Upper lobe of left lung (tissue), 6 donors: Measurements from ENCODE around the gene AGBL1. TPM values are rescaled to one million over a fixed set of nuclear protein-coding genes. Genes with fewer than 3 reads are reported as not detected.

Experiments used
- ATAC-seq, 2 donors: fragments of 200-7000 bp; cut with Tn5 transposase; one replicate each; pipeline ENCODE4 v1.9.1; 2022; ENCODE audit warnings: mild to moderate bottlenecking in 2 of 2, moderate library complexity in 2 of 2; ENCODE audit not compliant: low FRiP score in 2 of 2
- DNase-seq, 2 donors: peaks; one replicate each; pipeline ENCODE4 v3.0.0-alpha.2; 2019 to 2020
- H3K27ac ChIP-seq, 4 donors: fragments of 200-600 bp; sonication (generic); one replicate each; pipeline ENCODE4 v1.5.1; 2016 to 2019
- H3K27me3 ChIP-seq, 4 donors: fragments of 200-600 bp; sonication (generic); one replicate each; pipeline ENCODE4 v1.5.1; 2017 to 2019
- H3K36me3 ChIP-seq, 4 donors: fragments of 200-600 bp; sonication (generic); one replicate each; pipeline ENCODE4 v1.5.1; 2016 to 2019
- H3K4me1 ChIP-seq, 4 donors: fragments of 200-600 bp; sonication (generic); one replicate each; pipeline ENCODE4 v1.5.1; 2018 to 2019
- H3K4me3 ChIP-seq, 4 donors: fragments of 200-600 bp; sonication (generic); one replicate each; pipeline ENCODE4 v1.5.1; 2017 to 2019; ENCODE audit warnings: mild to moderate bottlenecking in 2 of 4, moderate library complexity in 1 of 4
- H3K9me3 ChIP-seq, 4 donors: fragments of 200-600 bp; sonication (generic); one replicate each; pipeline ENCODE4 v1.5.1; 2018 to 2019
- EP300 ChIP-seq, 4 donors: sonication (generic); formaldehyde crosslinking; IDR thresholded peaks; one replicate each; pipeline ENCODE4 v1.5.1; 2017; ENCODE audit warnings: antibody characterized with exemption in 4 of 4, control low read depth in 2 of 4
- POLR2A ChIP-seq, 4 donors: fragments of 450-650 bp; IDR thresholded peaks; one replicate each; pipeline ENCODE4 v1.5.1; 2016 to 2017; ENCODE audit warnings: antibody characterized with exemption in 4 of 4, mild to moderate bottlenecking in 2 of 4
- POLR2AphosphoS5 ChIP-seq, 2 donors: sonication (generic); formaldehyde crosslinking; IDR thresholded peaks; one replicate each; pipeline ENCODE4 v1.5.1; 2017; ENCODE audit warnings: antibody characterized with exemption in 2 of 2
- WGBS, 2 donors: methylation state at CpG; one replicate each; pipeline ENCODE4 v1.1.5; 2017 to 2018; 5-methylcytosine and 5-hydroxymethylcytosine counted together
- total RNA-seq, 6 donors: library from RNA; depleted of rRNA in 4 of 6; stranded (reverse); fragments of >200 nt in 4 of 6; gene quantifications; one replicate each; pipeline versions ENCODE4 v1.1.0 to v1.2.1, GENCODE V29; 2016 to 2021
- TF ChIP-seq, protein P1 (sequence below), 6 experiments: fragments of 450-650 bp in 4 of 6; fragments of 200-600 bp in 2 of 6; sonication (generic) in 2 of 6; IDR thresholded peaks; one replicate each; pipeline ENCODE4 v1.5.1; 2016 to 2019; ENCODE audit warnings: antibody characterized with exemption in 6 of 6
- donor health status: DM: no; HTN: no; CAD: no; lungs with moderate emphysema.
- donor health status: DM: no; HTN: yes; CAD: no; lungs with severe emphysema.

Gene AGBL1
- total RNA-seq, 6 donors from 2014 or later, result 3.1 to 23.0 (median 14.5) TPM

DNA sequence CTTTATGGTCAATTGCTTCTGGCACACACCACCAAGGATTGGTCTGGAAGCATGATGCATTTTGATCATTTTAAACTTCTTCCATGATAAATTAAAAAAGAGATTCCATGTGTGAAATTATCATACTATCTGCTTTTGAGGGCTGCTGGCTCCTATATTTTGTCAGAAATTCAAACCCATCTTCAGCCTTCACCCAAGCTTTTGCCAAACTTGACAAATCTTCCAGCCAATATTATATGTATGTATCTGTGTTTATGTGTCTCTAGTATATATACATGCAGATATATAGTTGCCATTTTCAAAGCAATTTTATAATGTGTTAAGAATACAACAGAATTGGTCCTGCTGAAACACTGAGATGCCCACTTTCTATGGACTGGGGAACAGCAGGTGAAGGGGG, 275.7 kb downstream of the AGBL1 start:
- no peaks in the 10 kb centered on the region for H3K36me3 ChIP-seq
- H3K9me3 ChIP-seq, result no peaks in the 10 kb centered on the region
- H3K4me1 ChIP-seq, result no peaks in the 10 kb centered on the region
- no peak for DNase-seq
- ATAC-seq, result no peak
- no peak overlapping the region for H3K27ac ChIP-seq
- no peak for TF ChIP-seq POLR2A (IDR thresholded peaks at IDR 0.05)
- TF ChIP-seq POLR2AphosphoS5 (IDR thresholded peaks at IDR 0.05), result no peak
- TF ChIP-seq EP300 (IDR thresholded peaks at IDR 0.05), result no peak
- TF ChIP-seq, protein P1, sequence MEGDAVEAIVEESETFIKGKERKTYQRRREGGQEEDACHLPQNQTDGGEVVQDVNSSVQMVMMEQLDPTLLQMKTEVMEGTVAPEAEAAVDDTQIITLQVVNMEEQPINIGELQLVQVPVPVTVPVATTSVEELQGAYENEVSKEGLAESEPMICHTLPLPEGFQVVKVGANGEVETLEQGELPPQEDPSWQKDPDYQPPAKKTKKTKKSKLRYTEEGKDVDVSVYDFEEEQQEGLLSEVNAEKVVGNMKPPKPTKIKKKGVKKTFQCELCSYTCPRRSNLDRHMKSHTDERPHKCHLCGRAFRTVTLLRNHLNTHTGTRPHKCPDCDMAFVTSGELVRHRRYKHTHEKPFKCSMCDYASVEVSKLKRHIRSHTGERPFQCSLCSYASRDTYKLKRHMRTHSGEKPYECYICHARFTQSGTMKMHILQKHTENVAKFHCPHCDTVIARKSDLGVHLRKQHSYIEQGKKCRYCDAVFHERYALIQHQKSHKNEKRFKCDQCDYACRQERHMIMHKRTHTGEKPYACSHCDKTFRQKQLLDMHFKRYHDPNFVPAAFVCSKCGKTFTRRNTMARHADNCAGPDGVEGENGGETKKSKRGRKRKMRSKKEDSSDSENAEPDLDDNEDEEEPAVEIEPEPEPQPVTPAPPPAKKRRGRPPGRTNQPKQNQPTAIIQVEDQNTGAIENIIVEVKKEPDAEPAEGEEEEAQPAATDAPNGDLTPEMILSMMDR (IDR thresholded peaks at IDR 0.05), result no peak
- no peaks in the 10 kb centered on the region for H3K27me3 ChIP-seq
- no peak overlapping the region for H3K4me3 ChIP-seq

DNA sequence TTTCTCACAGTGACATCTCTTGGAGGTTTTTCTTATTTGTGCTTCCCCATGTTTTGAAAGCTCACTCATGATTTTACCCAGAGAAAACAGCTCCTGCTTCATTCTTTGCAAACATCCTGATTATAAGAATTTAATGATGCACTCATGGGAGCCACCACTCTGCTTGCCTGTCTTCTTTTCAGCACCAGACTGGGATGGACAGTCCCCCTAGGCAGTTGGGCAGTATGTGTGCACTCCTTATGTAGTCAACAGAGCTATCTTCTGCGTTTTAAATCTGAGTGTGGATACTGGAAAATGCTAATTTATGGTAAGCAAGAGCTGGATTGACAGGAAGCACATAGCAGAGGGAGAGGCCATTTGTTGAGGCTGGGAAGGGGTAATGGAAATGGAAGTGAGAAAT, 276.1 kb downstream of the AGBL1 start:
- Histone ChIP-seq H3K27ac (no peak overlapping the region), H3K4me1 (no peaks in the 10 kb centered on the region), H3K27me3 (no peaks in the 10 kb centered on the region), H3K4me3 (no peak overlapping the region), H3K36me3 (no peaks in the 10 kb centered on the region), H3K9me3 (no peaks in the 10 kb centered on the region)
- WGBS, 2 donors, result 36 to 55% methylated on average over 1 of the region's 1 CpG
- ATAC-seq (no peak), DNase-seq (no peak)
- TF ChIP-seq POLR2A (IDR thresholded peaks at IDR 0.05) (no peak), POLR2AphosphoS5 (IDR thresholded peaks at IDR 0.05) (no peak), EP300 (IDR thresholded peaks at IDR 0.05) (no peak)
- TF ChIP-seq, protein P1 (IDR thresholded peaks at IDR 0.05), result no peak

DNA sequence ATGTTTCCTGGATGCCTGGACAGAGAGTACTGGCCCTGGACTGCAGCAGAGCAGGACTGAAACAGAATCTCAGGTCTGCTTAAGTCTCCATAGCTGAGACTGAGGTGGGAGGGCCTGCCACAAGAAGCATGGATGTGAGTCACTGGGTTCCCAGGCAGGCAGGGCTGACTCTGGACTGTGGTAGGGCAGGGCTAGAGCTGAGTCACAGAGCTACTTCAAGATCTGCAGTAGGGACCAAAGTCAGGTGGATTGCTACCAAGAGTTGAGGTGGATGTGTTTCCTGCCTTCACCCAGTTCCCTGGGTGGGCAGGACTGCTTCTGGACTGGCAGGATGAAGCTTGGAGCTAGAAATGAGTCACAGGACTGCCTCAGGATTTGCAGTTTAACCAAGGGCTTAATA, 282.9 kb downstream of the AGBL1 start:
- DNase-seq, result no peak
- Histone ChIP-seq H3K4me1 (no peaks in the 10 kb centered on the region), H3K27me3 (no peaks in the 10 kb centered on the region), H3K36me3 (no peaks in the 10 kb centered on the region), H3K9me3 (no peaks in the 10 kb centered on the region), H3K4me3 (no peak overlapping the region), H3K27ac (no peak overlapping the region)
- no peak for ATAC-seq
- TF ChIP-seq POLR2A (IDR thresholded peaks at IDR 0.05) (no peak), POLR2AphosphoS5 (IDR thresholded peaks at IDR 0.05) (no peak), EP300 (IDR thresholded peaks at IDR 0.05) (no peak)
- TF ChIP-seq, protein P1 (IDR thresholded peaks at IDR 0.05), result no peak

DNA sequence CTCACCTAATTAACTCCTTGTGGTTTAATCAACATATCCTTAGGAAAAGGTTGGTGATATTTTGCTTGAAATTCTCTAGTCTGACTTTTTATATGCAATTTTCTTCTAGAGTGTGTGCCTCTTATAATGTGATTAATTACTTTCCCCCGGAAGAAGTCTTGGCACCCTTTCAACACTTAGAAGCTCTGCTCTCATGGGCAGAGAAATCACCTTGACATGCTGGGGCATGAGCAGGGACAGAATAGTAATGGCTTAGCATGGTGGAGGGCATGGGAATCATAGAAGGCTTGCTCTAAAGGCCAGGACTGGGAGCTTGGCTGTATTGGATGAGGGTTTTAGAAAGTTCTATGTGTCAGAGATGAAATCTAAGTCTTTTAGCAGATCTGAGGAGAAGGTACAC, 293.5 kb downstream of the AGBL1 start:
- ATAC-seq (no peak), DNase-seq (no peak)
- Histone ChIP-seq H3K9me3 (no peaks in the 10 kb centered on the region), H3K4me3 (no peak overlapping the region), H3K4me1 (no peaks in the 10 kb centered on the region), H3K36me3 (no peaks in the 10 kb centered on the region), H3K27ac (no peak overlapping the region), H3K27me3 (no peaks in the 10 kb centered on the region)
- TF ChIP-seq, protein P1 (IDR thresholded peaks at IDR 0.05), result no peak
- TF ChIP-seq POLR2AphosphoS5 (IDR thresholded peaks at IDR 0.05), result no peak
- no peak for TF ChIP-seq POLR2A (IDR thresholded peaks at IDR 0.05)
- TF ChIP-seq EP300 (IDR thresholded peaks at IDR 0.05), result no peak
- WGBS, 2 donors, result 20 to 28% methylated on average over 1 of the region's 1 CpG

DNA sequence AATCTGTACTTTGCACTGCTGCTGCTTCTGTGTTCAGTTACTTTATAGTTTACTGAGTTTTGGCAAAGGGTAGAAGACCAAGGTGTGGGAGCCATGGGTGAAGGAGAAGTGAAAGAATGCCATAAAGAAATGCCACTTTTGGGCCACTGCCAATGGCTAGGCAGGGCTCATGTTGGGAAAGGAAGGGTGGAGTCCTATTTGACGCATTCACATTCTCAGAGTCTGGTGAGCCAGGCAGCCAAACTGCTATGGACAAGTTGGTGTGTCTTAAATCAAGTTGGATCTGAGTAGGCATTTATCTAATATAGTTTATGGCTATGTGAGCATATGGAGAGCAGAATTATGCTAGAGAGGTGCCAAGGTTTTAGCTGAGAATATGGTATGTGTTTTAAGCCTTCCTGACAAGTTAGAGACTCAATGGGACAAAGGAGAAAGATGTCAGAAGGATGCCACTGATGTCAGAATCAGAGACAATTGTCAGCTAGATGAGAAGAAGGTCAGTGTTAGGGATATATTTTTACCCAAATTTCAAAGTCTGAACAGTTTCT, 296.1 kb downstream of the AGBL1 start:
- Histone ChIP-seq H3K36me3 (no peaks in the 10 kb centered on the region), H3K4me3 (no peak overlapping the region), H3K4me1 (no peaks in the 10 kb centered on the region), H3K27ac (no peak overlapping the region), H3K9me3 (no peaks in the 10 kb centered on the region), H3K27me3 (no peaks in the 10 kb centered on the region)
- ATAC-seq (no peak), DNase-seq (no peak)
- TF ChIP-seq, protein P1 (IDR thresholded peaks at IDR 0.05), result no peak
- TF ChIP-seq EP300 (IDR thresholded peaks at IDR 0.05) (no peak), POLR2A (IDR thresholded peaks at IDR 0.05) (no peak), POLR2AphosphoS5 (IDR thresholded peaks at IDR 0.05) (no peak)
- WGBS, 2 donors, result 50 to 60% methylated on average over 1 of the region's 1 CpG
